GM06990 (cell line): Measurements from ENCODE around the gene ZNF93.
"Not testable (repeated sequence)": the region's sequence is repeated elsewhere in the genome, so short reads cannot be mapped to it uniquely, and the experiment has no call there.

Experiments used
- DNase-seq: peaks from one replicate; pipeline ENCODE4 v3.0.0-alpha.2; 2011; ENCODE audit not compliant: insufficient read length; ENCODE audit errors: extremely low read depth
- H3K27me3 ChIP-seq: replicated peaks from 2 replicates; pipeline ENCODE4 v1.6.0; 2011; ENCODE audit warnings: low read length; ENCODE audit not compliant: control insufficient read depth, insufficient read depth
- H3K36me3 ChIP-seq: 2 replicates; pipeline ENCODE4 v1.5.1; 2011; ENCODE audit warnings: low read length; ENCODE audit not compliant: control insufficient read depth, insufficient read depth
- H3K4me3 ChIP-seq: replicated peaks from 2 replicates; pipeline ENCODE4 v1.5.1; 2011; ENCODE audit warnings: low read depth, mild to moderate bottlenecking, control low read depth, low read length
- TF ChIP-seq, protein P1 (sequence below): IDR thresholded peaks from 2 replicates; pipeline ENCODE4 v1.5.1; 2011; ENCODE audit warnings: low read length, control low read depth, mild to moderate bottlenecking, inconsistent platforms; ENCODE audit not compliant: insufficient read depth, poor library complexity, severe bottlenecking

The ZNF93 gene

GRCh38 chr19:19866611-19867248 lies 34.0 kb upstream of the ZNF93 start:
- H3K27me3 ChIP-seq: no peaks in the 10 kb centered on the region
- peak; percentile 56 for DNase-seq
- H3K4me3 ChIP-seq: peak overlapping the region; percentile 70
- peaks cover 3% of the 10 kb centered on the region; the same call in 1 of the 2 replicates for H3K36me3 ChIP-seq
- TF ChIP-seq, protein P1, sequence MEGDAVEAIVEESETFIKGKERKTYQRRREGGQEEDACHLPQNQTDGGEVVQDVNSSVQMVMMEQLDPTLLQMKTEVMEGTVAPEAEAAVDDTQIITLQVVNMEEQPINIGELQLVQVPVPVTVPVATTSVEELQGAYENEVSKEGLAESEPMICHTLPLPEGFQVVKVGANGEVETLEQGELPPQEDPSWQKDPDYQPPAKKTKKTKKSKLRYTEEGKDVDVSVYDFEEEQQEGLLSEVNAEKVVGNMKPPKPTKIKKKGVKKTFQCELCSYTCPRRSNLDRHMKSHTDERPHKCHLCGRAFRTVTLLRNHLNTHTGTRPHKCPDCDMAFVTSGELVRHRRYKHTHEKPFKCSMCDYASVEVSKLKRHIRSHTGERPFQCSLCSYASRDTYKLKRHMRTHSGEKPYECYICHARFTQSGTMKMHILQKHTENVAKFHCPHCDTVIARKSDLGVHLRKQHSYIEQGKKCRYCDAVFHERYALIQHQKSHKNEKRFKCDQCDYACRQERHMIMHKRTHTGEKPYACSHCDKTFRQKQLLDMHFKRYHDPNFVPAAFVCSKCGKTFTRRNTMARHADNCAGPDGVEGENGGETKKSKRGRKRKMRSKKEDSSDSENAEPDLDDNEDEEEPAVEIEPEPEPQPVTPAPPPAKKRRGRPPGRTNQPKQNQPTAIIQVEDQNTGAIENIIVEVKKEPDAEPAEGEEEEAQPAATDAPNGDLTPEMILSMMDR: no peak

- DNase-seq, H3K36me3 ChIP-seq, H3K4me3 ChIP-seq, H3K27me3 ChIP-seq: not testable (repeated sequence)
Measured at GRCh38 chr19:19870086-19870485, 30.7 kb upstream of the ZNF93 start.

GRCh38 chr19:19871932-19872331 lies 28.8 kb upstream of the ZNF93 start:
- no peak for DNase-seq
- TF ChIP-seq, protein P1: no peak
- no peak overlapping the region for H3K4me3 ChIP-seq
- H3K36me3 ChIP-seq: peaks cover 7% of the 10 kb centered on the region; the same call in 1 of the 2 replicates
- no peaks in the 10 kb centered on the region for H3K27me3 ChIP-seq

GRCh38 chr19:19873381-19873780 lies 27.4 kb upstream of the ZNF93 start:
- H3K36me3 ChIP-seq: peaks cover 7% of the 10 kb centered on the region; the same call in 1 of the 2 replicates
- no peak for DNase-seq
- TF ChIP-seq, protein P1: no peak
- H3K27me3 ChIP-seq: no peaks in the 10 kb centered on the region
- H3K4me3 ChIP-seq: no peak overlapping the region

GRCh38 chr19:19877724-19878123 lies 23.0 kb upstream of the ZNF93 start:
- no peaks in the 10 kb centered on the region; the same call in none of the 2 replicates for H3K36me3 ChIP-seq
- TF ChIP-seq, protein P1: no peak
- no peak overlapping the region for H3K4me3 ChIP-seq
- H3K27me3 ChIP-seq: no peaks in the 10 kb centered on the region
- no peak for DNase-seq

DNA sequence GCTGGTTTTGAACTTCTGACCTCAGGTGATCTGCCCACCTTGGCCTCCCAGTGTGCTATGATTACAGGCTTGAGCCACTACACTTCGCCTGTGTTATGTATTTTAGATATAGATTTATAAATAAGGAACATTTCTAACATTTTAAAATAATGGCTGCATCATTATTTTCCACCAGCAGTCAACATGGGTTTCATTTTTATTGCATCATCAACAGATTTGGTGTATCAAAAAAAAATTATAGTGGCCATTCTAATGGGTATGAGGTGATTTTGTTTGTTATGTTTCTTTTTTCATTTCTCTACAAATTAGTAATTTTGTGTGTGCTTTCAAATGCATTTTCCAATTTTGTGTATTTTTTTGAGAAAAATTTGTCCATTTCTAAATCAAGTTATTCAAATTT lies 16.2 kb upstream of the ZNF93 start:
- no peaks in the 10 kb centered on the region for H3K27me3 ChIP-seq
- TF ChIP-seq, protein P1: no peak
- peaks cover 2% of the 10 kb centered on the region for H3K36me3 ChIP-seq
- H3K4me3 ChIP-seq: no peak overlapping the region
- no peak for DNase-seq

DNA sequence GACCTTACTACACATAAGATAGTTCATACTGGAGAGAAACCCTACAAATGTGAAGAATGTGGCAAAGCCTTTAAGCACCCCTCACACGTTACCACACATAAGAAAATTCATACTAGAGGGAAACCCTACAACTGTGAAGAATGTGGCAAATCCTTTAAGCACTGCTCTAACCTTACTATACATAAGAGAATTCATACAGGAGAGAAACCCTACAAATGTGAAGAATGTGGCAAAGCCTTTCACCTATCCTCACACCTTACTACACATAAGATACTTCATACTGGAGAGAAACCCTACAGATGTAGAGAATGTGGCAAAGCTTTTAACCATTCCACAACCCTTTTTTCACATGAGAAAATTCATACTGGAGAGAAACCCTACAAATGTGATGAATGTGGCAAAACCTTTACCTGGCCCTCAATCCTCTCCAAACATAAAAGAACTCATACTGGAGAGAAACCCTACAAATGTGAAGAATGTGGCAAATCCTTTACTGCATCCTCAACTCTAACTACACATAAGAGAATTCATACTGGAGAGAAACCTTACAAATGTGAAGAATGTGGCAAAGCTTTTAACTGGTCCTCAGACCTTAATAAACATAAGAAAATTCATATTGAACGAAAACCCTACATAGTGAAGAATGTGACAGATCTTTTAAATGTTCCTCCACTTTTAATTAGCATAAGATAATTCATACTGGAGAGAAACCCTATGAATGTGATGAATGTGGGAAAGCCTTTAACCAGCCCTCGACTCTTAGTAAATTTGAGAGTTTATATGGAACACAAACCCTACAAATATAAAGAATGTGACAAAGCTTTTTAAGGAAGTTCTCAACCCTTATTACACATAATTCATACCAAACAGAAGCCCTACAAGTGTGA lies 8.4 kb upstream of the ZNF93 start:
- H3K4me3 ChIP-seq, H3K36me3 ChIP-seq, DNase-seq, H3K27me3 ChIP-seq: not testable (repeated sequence)
